ENCODE data around the gene SEC63. TPM values are rescaled to one million over a fixed set of nuclear protein-coding genes. Genes with fewer than 3 reads are reported as not detected.

SEC63 gene
- total RNA-seq, 1 experiment from 2014 or later, result 101 TPM

GRCh38 chr6:107868867-107869611 lies 89.0 kb downstream of the SEC63 start:
- BruUV-seq (replicated peaks), result no TSS peak
- POLR2A ChIA-PET (ENCODE audit: unreplicated experiment), result no interaction called here
- TF ChIP-seq CTCF (conservative IDR thresholded peaks at IDR 0.05), result no peak
- no peak for TF ChIP-seq EZH2 (IDR thresholded peaks at IDR 0.05; ENCODE audit: low read depth)
- intact Hi-C loops (cut with micrococcal nuclease; ENCODE audit: unreplicated experiment), result no loop called here
- Histone ChIP-seq H3F3A (ENCODE audit: insufficient read depth, low read depth) (peaks cover 21% of the 10 kb centered on the region), H3K27ac (no peak overlapping the region), H3K4me2 (no peak overlapping the region), H3K27me3 (ENCODE audit: insufficient read depth, low read depth) (no peaks in the 10 kb centered on the region), H2AFZ (no peak overlapping the region), H3K9me3 (ENCODE audit: insufficient read depth, low read depth) (no peaks in the 10 kb centered on the region), H4K20me1 (ENCODE audit: insufficient read depth) (peaks cover 6% of the 10 kb centered on the region), H3K4me1 (replicated peaks; ENCODE audit: insufficient read depth) (no peaks in the 10 kb centered on the region), H3K79me2 (ENCODE audit: low read depth) (no peaks in the 10 kb centered on the region), H3K9me2 (ENCODE audit: insufficient read depth) (no peaks in the 10 kb centered on the region), H3K36me3 (ENCODE audit: low read depth) (peaks cover 30% of the 10 kb centered on the region), H3K4me3 (no peak overlapping the region)
- DNase-seq, result no peak
- CTCF ChIA-PET, result no interaction called here

GRCh38 chr6:107867302-107867615 lies 90.7 kb downstream of the SEC63 start:
- no peaks in the 10 kb centered on the region for H3K9me3 ChIP-seq (ENCODE audit: insufficient read depth, low read depth)
- no peaks in the 10 kb centered on the region for H3K4me1 ChIP-seq (replicated peaks; ENCODE audit: insufficient read depth)
- no peak for DNase-seq
- H4K20me1 ChIP-seq (ENCODE audit: insufficient read depth), result peaks cover 6% of the 10 kb centered on the region
- no peak overlapping the region for H3K4me2 ChIP-seq
- H3K79me2 ChIP-seq (ENCODE audit: low read depth), result no peaks in the 10 kb centered on the region
- H3K27me3 ChIP-seq (ENCODE audit: insufficient read depth, low read depth), result no peaks in the 10 kb centered on the region
- no peak overlapping the region for H3K27ac ChIP-seq
- peaks cover 11% of the 10 kb centered on the region; the same call in 1 of the 2 replicates for H3F3A ChIP-seq (ENCODE audit: insufficient read depth, low read depth)
- ChIA-PET POLR2A (ENCODE audit: unreplicated experiment) (no interaction called here), CTCF (interaction anchor here (0.6 to 0.7 kb wide), 2 partner anchors 19 to 42 kb away, joined by 3 to 4 read pairs; no protein-coding TSS in a partner anchor)
- TF ChIP-seq EZH2 (IDR thresholded peaks at IDR 0.05; ENCODE audit: low read depth) (no peak), CTCF (conservative IDR thresholded peaks at IDR 0.05) (no peak)
- no peak overlapping the region for H2AFZ ChIP-seq
- BruUV-seq (replicated peaks), result no TSS peak
- intact Hi-C loops (cut with micrococcal nuclease; ENCODE audit: unreplicated experiment), result no loop called here
- H3K9me2 ChIP-seq (ENCODE audit: insufficient read depth), result no peaks in the 10 kb centered on the region
- H3K4me3 ChIP-seq, result no peak overlapping the region
- peaks cover 22% of the 10 kb centered on the region; the same call in 1 of the 2 replicates for H3K36me3 ChIP-seq (ENCODE audit: low read depth)

- intact Hi-C loops (cut with micrococcal nuclease; ENCODE audit: unreplicated experiment), result no loop called here
- ChIA-PET POLR2A (ENCODE audit: unreplicated experiment) (no interaction called here), CTCF (interaction anchor here (0.6 to 0.7 kb wide), 2 partner anchors 18 to 43 kb away, joined by 3 to 4 read pairs; no protein-coding TSS in a partner anchor)
- H4K20me1 ChIP-seq (ENCODE audit: insufficient read depth), result peaks cover 6% of the 10 kb centered on the region
- H3K36me3 ChIP-seq (ENCODE audit: low read depth), result peaks cover 21% of the 10 kb centered on the region; the same call in 1 of the 2 replicates
- H3K27me3 ChIP-seq (ENCODE audit: insufficient read depth, low read depth), result no peaks in the 10 kb centered on the region
- H3K4me3 ChIP-seq, result no peak overlapping the region
- no peaks in the 10 kb centered on the region for H3K79me2 ChIP-seq (ENCODE audit: low read depth)
- H3K4me2 ChIP-seq, result no peak overlapping the region
- no peaks in the 10 kb centered on the region for H3K9me2 ChIP-seq (ENCODE audit: insufficient read depth)
- H2AFZ ChIP-seq, result no peak overlapping the region
- H3K9me3 ChIP-seq (ENCODE audit: insufficient read depth, low read depth), result no peaks in the 10 kb centered on the region
- no TSS peak for BruUV-seq (replicated peaks)
- no peak overlapping the region for H3K27ac ChIP-seq
- peaks cover 11% of the 10 kb centered on the region; the same call in 1 of the 2 replicates for H3F3A ChIP-seq (ENCODE audit: insufficient read depth, low read depth)
- DNase-seq, result no peak
- TF ChIP-seq EZH2 (IDR thresholded peaks at IDR 0.05; ENCODE audit: low read depth), result no peak
- TF ChIP-seq CTCF (conservative IDR thresholded peaks at IDR 0.05), result peak; percentile 68
- H3K4me1 ChIP-seq (replicated peaks; ENCODE audit: insufficient read depth), result no peaks in the 10 kb centered on the region
Observed at GRCh38 chr6:107866606-107867301, 91.3 kb downstream of the SEC63 start.

All from PC-9 (cell line).